ENCODE results near the gene RTP5. TPM values are rescaled to one million over a fixed set of nuclear protein-coding genes. Genes with fewer than 3 reads are reported as not detected.

RTP5 gene
- total RNA-seq, 1 donor from 2014 or later, result not detected

Other genes with a start within 250 kb of the RTP5 start
- gene THAP4, start 232.6 kb upstream of the RTP5 start, total RNA-seq, result 62.0 and 63.9 TPM in 2 replicates
- 109 and 115 TPM in 2 replicates for gene ATG4B, start 232.0 kb upstream of the RTP5 start, total RNA-seq
- 110 and 111 TPM in 2 replicates for gene DTYMK, start 182.9 kb upstream of the RTP5 start, total RNA-seq
- gene ING5, start 167.7 kb upstream of the RTP5 start, total RNA-seq, result 51.3 and 55.3 TPM in 2 replicates
- gene D2HGDH, start 135.1 kb upstream of the RTP5 start, total RNA-seq, result 34.2 and 40.4 TPM in 2 replicates
- 0.52 and 1.2 TPM in 2 replicates for gene GAL3ST2, start 92.9 kb upstream of the RTP5 start, total RNA-seq
- gene NEU4, start 60.5 kb upstream of the RTP5 start, total RNA-seq, result 1.0 and 1.2 TPM in 2 replicates
- 79.6 and 83.3 TPM in 2 replicates for gene PDCD1, start 10.8 kb upstream of the RTP5 start, total RNA-seq

Data from activated CD4-positive, alpha-beta T cell treated with anti-CD3 and anti-CD28 coated beads, Interleukin-2, amount 10 ng/mL, durations not matched to agents 24 days and 14 days (primary cell).